A549 (cell line): ENCODE data around the gene ARHGAP30. TPM values are rescaled to one million over a fixed set of nuclear protein-coding genes. Genes with fewer than 3 reads are reported as not detected.

Source experiments
- BCL3 ChIP-seq: fragments of >200 bp; sonication (Bioruptor Twin); formaldehyde crosslinking; IDR thresholded peaks from 3 replicates; pipeline ENCODE4 v1.6.1; 2016
- CHD4 ChIP-seq: fragments of 200-600 bp; sonication (generic); IDR thresholded peaks from 2 replicates; pipeline ENCODE4 v1.6.1; 2016; ENCODE audit warnings: antibody characterized with exemption, mild to moderate bottlenecking, borderline replicate concordance
- ELK1 ChIP-seq: fragments of 150-350 bp; IDR thresholded peaks from 2 replicates; pipeline ENCODE4 v1.6.1; 2014; ENCODE audit warnings: low read depth, mild to moderate bottlenecking, low read length
- HDAC2 ChIP-seq: fragments of 200-600 bp; sonication (generic); IDR thresholded peaks from 2 replicates; pipeline ENCODE4 v1.6.1; 2016
- HMGXB4 ChIP-seq: fragments of 250-450 bp; sonication (Bioruptor Pico); IDR thresholded peaks from 2 replicates; pipeline ENCODE4 v1.5.0; 2021; ENCODE audit warnings: mild to moderate bottlenecking, moderate library complexity, borderline replicate concordance
- HOXA7 ChIP-seq: fragments of 250-450 bp; sonication (Bioruptor Pico); IDR thresholded peaks from 2 replicates; pipeline ENCODE4 v1.5.0; 2020; ENCODE audit warnings: mild to moderate bottlenecking, moderate library complexity
- HOXB13 ChIP-seq: fragments of 250-450 bp; sonication (Bioruptor Pico); IDR thresholded peaks from 2 replicates; pipeline ENCODE4 v1.5.0; 2020; ENCODE audit warnings: low read depth, mild to moderate bottlenecking, moderate library complexity
- HOXB5 ChIP-seq: fragments of 250-450 bp; sonication (Bioruptor Pico); IDR thresholded peaks from 2 replicates; pipeline ENCODE4 v1.5.0; 2020; ENCODE audit warnings: mild to moderate bottlenecking, moderate library complexity
- JUNB ChIP-seq: fragments of >200 bp; sonication (Bioruptor Twin); formaldehyde crosslinking; IDR thresholded peaks from 2 replicates; pipeline ENCODE4 v1.6.1; 2016
- NFE2L2 ChIP-seq: fragments of 150-350 bp; conservative IDR thresholded peaks from 2 replicates; pipeline ENCODE4 v1.6.1; 2014; ENCODE audit warnings: low read length
- NR3C1 ChIP-seq: fragments of >200 bp; sonication (Bioruptor Twin); formaldehyde crosslinking; IDR thresholded peaks from 3 replicates; pipeline ENCODE4 v1.6.1; 2017
- PBX3 ChIP-seq: IDR thresholded peaks from 2 replicates; pipeline ENCODE4 v1.6.1; 2012
- PHF8 ChIP-seq: fragments of 200-600 bp; sonication (generic); IDR thresholded peaks from 2 replicates; pipeline ENCODE4 v1.6.1; 2016; ENCODE audit warnings: low read depth, mild to moderate bottlenecking, antibody characterized with exemption, moderate library complexity, borderline replicate concordance
- POLR2AphosphoS2 ChIP-seq: conservative IDR thresholded peaks from 2 replicates; pipeline ENCODE4 v1.6.1; 2012; ENCODE audit warnings: low read length, improper control_type of control experiment, inconsistent platforms
- RAD21 ChIP-seq, 2 experiments: fragments of >200 bp in 1 of 2; sonication (Bioruptor Twin) in 1 of 2; formaldehyde crosslinking in 1 of 2; IDR thresholded peaks in 1 of 2; conservative IDR thresholded peaks in 1 of 2; 2 replicates in 1 of 2; 3 replicates in 1 of 2; pipeline ENCODE4 v1.6.1; 2012 to 2018; ENCODE audit warnings: inconsistent platforms in 1 of 2
- SMC3 ChIP-seq: fragments of >200 bp; sonication (Bioruptor Twin); formaldehyde crosslinking; IDR thresholded peaks from 3 replicates; pipeline ENCODE4 v1.6.1; 2018; ENCODE audit warnings: inconsistent platforms
- ZNF302 ChIP-seq: fragments of 250-450 bp; sonication (Bioruptor Pico); IDR thresholded peaks from 2 replicates; pipeline ENCODE4 v1.9.0; 2021; ENCODE audit warnings: inconsistent platforms, mild to moderate bottlenecking, moderate library complexity
- polyA plus RNA-seq, 4 experiments: library from polyadenylated mRNA; depleted of rRNA in 3 of 4; stranded (reverse); fragments of >200 nt; fragmentation: RNase III in 1 of 4; extraction: RNeasy Plus Mini Kit Qiagen cat#74134 plus additional on column Dnase treatment in 1 of 4; gene quantifications; 2 replicates in 3 of 4; 3 replicates in 1 of 4; pipeline ENCODE4 v1.2.3, GENCODE V29; 2011 to 2017
- TF ChIP-seq, protein P1 (sequence below): IDR thresholded peaks from 2 replicates; pipeline ENCODE4 v1.6.1; 2012; ENCODE audit warnings: low read depth, borderline replicate concordance
- TF ChIP-seq, protein P2 (sequence below): fragments of >200 bp; sonication (Bioruptor Twin); formaldehyde crosslinking; IDR thresholded peaks from 2 replicates; pipeline ENCODE4 v1.6.1; 2016
- TF ChIP-seq, protein P3 (sequence below): fragments of 450-650 bp; IDR thresholded peaks from 2 replicates; pipeline ENCODE4 v1.6.1; 2014; ENCODE audit warnings: antibody characterized with exemption

The ARHGAP30 gene
- polyA plus RNA-seq, 2 of the 4 experiments (the other 2 are of a cell fraction) = 0.06 to 0.13 TPM

DNA sequence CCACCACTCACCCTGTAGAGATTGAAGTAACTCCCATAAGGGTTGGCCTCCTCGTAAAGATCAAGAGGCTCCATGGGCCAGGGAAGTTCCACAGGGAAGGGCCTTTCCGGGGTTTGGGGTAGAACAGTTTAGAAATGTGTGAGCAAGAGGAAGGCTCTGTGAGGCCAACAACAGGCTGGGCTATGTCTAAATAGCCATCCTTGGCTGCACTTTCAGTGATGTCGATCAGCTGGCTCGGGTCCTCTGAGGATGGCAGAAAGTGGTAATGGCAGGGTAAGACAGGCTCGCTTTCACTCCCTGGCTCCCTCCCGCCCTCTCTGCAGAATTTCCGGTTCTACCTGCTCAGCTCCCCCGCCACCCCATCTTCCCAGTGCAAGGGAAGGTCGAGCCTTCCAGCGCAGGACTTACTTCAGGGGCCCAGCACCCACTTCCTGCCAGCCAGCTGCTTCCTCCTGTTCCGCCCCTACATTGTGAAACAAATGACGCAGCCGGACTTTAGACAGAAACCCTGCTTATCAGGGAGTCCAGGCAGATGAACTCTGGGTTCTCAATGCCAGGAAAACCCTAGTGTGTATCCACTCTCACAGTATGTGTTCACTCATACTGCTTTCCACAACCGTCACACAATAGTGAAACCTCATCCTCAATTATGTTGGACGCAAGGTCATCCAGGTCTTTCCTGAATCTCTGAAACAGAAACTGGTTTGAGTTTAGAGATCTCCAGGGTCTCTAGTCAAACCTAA is 56.0 kb downstream of the ARHGAP30 start (continued):
- no peak for TF ChIP-seq RAD21 (conservative IDR thresholded peaks at IDR 0.05 in 1 of 2, IDR thresholded peaks at IDR 0.05 in 1 of 2)
- TF ChIP-seq JUNB = no peak
- TF ChIP-seq, protein P1, sequence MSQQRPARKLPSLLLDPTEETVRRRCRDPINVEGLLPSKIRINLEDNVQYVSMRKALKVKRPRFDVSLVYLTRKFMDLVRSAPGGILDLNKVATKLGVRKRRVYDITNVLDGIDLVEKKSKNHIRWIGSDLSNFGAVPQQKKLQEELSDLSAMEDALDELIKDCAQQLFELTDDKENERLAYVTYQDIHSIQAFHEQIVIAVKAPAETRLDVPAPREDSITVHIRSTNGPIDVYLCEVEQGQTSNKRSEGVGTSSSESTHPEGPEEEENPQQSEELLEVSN = peak; percentile 50; the same call in 1 of the 2 replicates
- no peak for TF ChIP-seq ELK1
- TF ChIP-seq HDAC2 = no peak
- 0 out of 3 replicates have a peak, but pooled peaks have one; percentile 23 for TF ChIP-seq BCL3
- TF ChIP-seq POLR2AphosphoS2 = no peak
- no peak for TF ChIP-seq HOXB5 (CRISPR knock-in tag)
- no peak for TF ChIP-seq NFE2L2
- 0 out of 3 replicates have a peak, but pooled peaks have one; percentile 11 for TF ChIP-seq SMC3
- 0 out of 2 replicates have a peak, but pooled peaks have one; percentile 24 for TF ChIP-seq PHF8
- no peak; the same call in 1 of the 2 replicates for TF ChIP-seq PBX3
- TF ChIP-seq, protein P2, sequence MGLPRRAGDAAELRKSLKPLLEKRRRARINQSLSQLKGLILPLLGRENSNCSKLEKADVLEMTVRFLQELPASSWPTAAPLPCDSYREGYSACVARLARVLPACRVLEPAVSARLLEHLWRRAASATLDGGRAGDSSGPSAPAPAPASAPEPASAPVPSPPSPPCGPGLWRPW = peak; percentile 4; the same call in 1 of the 2 replicates
- no peak for TF ChIP-seq ZNF302 (CRISPR knock-in tag)
- TF ChIP-seq, protein P3, sequence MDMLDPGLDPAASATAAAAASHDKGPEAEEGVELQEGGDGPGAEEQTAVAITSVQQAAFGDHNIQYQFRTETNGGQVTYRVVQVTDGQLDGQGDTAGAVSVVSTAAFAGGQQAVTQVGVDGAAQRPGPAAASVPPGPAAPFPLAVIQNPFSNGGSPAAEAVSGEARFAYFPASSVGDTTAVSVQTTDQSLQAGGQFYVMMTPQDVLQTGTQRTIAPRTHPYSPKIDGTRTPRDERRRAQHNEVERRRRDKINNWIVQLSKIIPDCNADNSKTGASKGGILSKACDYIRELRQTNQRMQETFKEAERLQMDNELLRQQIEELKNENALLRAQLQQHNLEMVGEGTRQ = no peak
- TF ChIP-seq NR3C1 = no peak
- no peak for TF ChIP-seq HOXB13 (CRISPR knock-in tag)
- no peak for TF ChIP-seq CHD4
- TF ChIP-seq HMGXB4 = no peak
- no peak for TF ChIP-seq HOXA7 (CRISPR knock-in tag)
